GM15510 (cell line): ENCODE data around the gene COL20A1.

ENCODE experiments used
- POLR2A ChIP-seq: IDR thresholded peaks from 3 replicates; pipeline ENCODE4 v1.6.1; 2011; ENCODE audit warnings: borderline replicate concordance; ENCODE audit not compliant: insufficient read length; ENCODE audit errors: extremely low read depth

COL20A1 gene

DNA sequence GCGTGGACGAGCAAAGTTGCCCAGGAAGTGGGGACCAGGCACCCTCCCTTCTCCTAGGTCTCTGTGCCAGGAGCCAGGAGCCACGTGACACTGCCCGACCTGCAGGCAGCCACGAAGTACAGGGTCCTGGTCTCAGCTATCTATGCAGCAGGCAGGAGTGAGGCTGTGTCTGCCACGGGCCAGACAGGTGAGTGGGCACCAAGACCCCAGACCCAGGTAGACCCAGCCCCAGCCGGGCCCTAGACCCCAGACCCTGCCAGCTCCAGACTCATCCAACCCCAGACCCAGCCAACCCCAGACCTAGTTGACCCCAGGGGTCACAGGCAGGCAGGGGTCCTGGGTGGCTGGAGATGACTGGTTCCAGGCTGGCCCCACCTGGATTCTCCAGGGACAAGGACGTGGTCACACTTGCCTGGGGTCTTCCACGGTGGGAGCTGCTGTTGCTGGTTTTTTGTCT lies 21.1 kb downstream of the COL20A1 start:
- TF ChIP-seq POLR2A = no peak

DNA sequence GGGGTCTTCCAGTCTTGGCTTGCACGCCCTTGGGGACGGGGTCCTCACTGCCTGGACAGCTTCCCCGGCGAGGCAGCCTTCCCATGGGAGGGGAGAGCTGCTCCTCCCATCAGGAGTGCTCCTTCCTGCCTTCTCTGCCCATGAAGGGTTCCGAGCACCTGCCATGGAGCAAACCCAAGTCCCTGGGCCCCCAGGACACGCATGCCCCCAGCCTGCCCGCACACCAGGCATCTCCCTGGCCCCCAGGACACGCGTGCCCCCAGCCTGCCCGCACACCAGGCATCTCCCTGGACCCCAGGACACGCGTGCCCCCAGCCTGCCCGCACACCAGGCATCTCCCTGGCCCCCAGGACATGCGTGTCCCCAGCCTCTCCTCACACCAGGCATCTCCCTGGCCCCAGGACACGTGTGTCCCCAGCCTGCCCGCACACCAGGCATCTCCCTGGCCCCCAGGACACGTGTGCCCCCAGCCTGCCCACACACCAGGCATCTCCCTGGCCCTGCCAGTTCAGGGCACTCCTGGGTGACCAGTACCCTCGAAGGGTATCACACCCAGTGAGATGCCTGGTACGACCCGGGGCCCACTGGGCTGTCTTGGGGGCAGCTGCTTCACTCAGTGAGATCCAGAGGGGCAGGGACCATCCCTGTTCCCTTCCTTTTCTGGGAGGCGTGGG lies 21.7 kb downstream of the COL20A1 start:
- TF ChIP-seq POLR2A = no peak

DNA sequence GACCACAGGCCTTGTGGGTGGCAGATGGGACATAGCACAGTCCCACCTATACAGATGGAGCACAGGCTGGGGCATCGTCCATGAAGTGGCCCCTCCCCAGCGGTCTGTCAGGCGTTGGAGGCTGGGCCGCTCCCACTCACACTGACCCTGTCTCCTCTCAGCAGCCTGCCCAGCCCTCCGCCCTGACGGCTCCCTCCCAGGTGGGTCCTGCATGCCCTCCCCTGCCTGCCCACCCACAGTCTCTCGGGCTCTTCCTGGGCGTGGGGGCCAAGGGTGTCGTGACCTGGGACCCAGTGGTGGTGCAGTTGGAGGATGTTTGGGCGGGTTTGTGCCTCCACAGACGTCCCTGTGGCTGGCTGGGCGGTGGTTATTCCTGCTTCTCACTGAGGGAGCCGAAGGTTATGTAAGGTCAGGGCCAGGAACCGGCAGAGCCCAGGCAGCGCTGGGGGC lies 22.3 kb downstream of the COL20A1 start:
- TF ChIP-seq POLR2A = no peak

DNA sequence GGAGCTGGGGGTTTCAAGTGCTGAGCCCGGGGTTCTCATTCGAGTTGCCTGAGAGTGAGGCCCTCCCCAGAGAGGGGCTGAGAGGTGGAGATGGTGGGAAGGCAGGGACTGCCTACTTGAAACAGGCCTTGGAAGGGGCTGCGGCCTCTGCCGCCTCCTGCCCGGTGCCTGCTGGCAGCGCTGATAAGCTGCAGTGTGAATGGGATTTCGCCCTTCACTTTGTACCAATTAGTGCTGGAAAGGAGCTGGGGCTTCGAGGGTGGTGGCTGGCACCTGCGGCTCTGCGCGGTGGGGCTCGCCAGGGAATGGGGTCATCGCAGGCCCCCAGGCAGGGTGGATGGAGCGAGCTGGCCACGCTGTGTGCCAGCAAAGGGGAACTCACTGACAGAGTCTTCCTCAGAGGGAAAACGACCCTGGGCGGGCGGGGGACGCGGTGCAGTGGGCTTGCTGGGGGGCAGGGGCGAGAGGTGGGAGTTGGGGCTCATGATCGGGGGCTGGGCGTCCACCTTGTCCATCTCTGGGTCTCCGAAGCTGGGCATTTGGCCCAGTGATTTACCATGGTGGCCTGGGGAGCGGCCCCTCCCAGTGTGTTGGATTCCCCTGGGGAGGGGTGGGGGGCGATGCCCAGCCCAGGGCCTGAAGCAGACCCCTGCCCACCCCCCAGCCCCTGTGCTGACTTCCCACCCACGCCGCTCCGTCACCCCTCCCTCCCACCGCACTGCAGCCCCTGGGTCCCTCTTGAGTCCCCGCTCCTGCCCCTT lies 22.9 kb downstream of the COL20A1 start:
- TF ChIP-seq POLR2A = no peak

DNA sequence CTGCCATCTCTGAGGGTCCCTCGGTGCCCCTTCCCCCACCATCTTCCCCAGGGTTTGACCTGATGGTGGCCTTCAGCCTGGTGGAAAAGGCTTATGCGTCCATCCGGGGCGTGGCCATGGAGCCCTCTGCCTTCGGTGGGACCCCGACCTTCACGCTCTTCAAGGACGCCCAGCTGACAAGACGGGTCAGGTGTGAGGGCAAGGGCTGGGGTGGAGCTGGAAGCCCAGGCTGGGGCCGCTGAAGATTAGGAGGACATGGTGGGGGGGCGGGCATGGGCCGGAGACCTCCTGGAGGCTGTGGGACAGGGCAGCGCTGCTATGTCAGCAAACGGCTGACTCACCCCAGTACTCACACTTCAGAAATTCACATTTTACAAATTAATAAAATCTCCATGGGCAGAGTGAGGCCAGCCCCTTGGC lies 23.5 kb downstream of the COL20A1 start:
- no peak for TF ChIP-seq POLR2A

DNA sequence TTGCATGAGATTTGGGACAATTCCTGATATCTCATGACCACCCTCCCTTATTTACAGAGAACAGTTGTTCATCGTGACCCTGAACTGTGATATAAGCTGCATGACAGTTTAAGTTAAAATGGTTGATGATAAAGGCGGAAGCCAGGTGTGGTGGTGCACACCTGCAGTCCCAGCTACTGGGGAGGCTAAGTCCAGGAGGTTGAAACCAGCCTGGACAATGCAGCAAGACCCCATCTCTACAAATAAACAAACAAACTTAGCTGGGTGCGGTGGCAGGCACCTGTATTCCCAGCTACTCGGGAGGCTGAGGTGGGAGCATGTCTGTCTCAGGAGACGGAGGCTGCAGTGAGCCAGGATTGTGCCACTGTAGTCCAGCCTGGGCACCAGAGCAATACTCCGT lies 24.1 kb downstream of the COL20A1 start:
- no peak for TF ChIP-seq POLR2A

DNA sequence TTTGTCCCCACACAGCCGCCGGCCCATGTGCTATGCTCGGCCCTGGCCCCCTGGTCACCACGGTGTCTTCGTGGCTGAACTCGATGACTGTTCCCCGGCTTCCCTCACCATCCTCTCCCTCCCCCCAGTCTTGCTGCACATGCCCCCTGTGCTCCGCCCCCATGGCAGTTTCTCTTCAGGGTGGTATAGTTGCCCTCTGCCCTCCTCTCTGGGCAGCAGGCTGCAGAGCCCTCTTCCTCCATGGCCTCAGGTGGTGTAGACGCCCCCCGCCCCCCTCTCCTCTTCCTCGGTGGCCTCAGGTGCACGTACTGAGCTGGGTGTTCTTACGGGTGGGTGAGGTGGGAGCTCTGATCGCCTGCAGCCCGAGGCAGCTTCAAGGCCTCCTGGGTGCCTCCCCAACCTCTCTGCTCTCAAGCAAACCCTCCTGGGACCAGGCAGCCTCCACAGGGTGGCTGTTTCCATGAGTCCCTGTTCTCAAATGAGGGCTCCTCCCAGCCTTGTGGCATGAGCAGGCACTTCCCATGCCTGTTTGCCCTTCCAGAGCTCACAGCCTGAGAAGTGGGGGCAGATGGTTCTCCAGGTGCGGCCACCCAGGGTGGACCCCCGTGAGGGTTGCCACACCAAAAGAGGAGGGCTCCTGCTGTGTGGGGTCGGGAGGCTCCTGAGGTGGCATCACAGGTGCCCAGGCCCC lies 24.8 kb downstream of the COL20A1 start:
- TF ChIP-seq POLR2A = no peak

DNA sequence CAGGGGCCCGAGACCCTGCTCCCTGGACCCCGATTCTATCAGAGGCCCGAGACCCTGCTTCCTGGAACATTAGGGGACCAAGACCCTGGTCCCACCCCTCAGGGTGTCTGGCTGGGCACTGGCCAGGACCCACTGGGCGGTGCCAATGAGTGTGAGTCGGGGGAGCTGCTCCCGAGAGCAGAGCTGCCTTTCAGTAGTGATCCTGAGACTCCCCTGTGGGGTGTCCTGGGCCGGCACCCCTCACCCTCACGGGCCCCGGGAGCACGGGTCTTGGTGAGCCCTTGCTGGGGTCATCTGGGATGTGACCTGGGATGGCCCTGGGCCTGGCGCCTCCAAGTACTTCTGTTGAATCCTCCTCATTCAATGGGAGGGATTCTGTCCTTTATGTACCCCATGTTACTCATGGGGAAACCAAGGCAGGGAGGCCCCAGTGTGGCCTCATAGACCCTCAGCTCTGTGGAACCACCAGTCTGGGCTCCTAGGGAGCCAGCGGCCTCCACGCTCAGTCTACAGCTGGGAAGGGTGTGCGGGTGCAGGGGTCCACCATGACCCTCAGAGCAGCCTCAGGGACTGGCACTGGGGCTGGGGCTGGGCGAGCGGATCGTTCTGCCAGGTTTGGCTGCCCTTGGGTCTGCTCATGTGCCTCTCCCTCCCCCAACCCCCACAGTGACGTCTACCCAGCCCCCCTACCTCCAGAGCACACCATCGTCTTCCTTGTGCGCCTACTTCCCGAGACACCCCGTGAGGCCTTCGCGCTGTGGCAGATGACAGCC lies 25.6 kb downstream of the COL20A1 start:
- TF ChIP-seq POLR2A = no peak

DNA sequence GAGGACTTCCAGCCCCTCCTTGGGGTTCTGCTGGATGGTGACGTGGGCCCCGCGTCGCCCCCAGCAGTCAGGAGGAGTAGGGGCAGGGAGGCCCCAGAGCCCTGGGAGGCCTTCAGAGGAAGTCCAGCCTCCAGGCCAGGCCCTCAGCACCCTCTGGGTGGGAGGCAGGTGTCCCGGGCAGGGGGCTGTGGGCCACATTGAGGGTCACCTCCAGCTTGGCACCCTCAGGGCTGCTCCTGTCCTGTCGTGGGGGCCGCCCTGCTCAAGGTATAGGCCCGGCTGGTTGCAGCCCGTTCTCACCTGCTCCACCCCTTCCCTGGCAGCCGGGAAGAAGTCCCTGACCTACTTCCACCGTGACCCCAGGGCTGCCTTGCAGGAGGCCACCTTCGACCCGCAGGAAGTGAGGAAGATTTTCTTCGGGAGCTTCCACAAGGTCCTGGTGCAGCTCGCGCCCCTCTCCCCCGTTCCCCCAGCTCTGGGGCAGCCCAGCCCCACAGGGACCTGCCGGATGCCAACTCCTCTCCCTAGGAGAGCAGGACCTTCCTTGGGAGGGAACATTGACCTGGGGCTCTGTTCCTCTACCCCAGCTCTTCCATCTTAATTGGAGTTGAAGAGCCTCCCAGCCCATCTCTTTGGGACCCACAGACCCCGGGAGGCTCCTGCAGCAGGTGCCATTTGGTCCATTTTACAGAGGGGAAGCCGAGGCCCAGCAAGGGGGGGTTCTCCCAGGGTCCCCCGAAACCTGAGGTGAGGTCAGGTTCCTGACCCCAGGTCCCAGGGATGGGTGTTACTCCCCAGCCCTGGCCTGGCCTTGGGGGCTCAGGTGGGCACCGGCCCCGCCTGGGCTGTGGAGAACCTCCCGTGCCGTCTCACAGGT lies 26.4 kb downstream of the COL20A1 start:
- TF ChIP-seq POLR2A = no peak

DNA sequence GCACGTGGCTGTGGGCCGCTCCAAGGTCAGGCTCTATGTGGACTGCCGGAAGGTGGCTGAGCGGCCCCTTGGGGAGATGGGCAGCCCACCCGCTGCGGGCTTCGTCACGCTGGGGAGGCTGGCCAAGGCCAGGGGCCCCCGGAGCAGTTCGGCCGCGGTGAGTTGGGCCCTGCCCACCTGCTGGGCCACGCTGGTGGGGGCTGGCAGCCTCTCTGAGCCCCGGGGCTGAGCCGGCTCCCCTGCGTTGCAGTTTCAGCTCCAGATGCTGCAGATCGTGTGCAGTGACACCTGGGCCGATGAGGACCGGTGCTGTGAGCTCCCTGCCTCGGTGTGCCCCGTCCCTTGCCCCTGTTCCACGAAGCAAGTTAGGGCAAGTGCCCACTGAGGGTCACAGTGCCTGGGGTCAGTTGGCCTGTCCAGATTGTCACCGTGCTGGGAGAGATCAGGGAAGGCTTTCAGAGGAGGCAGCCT lies 27.1 kb downstream of the COL20A1 start:
- TF ChIP-seq POLR2A = no peak

DNA sequence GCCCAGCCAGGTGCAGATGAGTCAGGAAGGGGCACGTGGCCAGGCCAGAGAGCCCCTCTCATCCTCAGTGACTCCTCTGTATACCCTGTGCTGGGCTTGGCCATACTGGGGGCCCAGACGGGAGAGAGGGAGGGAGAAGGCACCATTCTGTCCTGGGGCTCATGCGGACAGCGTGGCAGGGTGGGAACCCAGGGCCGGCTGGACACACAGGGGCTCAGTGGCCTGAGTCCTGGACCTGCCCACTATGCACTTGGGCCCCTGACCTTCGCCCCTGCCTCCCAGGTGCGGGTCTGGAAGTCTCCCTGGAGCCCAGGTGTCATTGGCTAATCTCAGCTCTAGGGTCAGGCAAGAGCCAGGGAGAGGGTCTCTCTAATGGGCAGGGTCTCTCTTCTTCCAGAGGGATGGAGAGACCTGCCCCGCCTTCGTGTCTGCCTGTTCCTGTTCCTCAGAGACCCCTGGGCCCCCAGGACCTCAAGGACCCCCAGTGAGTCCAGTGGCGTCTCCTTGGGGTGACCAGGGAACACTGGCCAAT lies 27.7 kb downstream of the COL20A1 start:
- TF ChIP-seq POLR2A = no peak

DNA sequence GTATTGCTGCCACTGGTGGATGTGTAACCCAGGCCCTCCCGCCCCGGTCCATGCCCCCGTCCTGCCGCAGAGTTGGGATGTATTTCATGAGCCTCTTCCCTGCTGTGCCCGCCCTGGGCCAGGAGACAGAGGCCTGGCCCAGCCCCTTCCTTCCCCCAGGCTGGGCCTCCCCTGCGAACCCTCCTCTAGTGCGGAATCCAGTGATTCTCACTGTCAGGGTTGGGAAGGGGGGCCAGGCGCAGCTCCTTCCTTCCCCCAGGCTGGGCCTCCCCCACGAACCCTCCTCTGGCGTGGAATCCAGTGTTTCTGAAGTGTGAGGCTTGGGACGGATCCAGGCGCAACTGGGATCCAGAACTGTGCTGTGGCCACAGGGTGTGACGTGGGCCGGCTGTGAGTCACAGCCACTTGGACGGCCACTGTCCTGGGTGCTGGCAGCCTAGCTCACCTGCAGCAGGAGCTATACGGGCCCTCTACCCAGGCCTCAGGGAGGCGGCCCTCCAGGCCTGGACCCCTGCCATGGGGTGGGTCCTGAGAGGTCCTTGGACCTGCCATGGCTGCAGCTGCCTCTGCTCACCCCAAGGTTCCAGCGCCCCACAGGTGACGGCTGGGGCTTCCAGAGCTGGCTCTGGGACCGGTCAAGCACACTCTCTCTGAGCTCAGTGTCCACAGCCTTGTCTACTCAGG lies 28.3 kb downstream of the COL20A1 start:
- no peak for TF ChIP-seq POLR2A

DNA sequence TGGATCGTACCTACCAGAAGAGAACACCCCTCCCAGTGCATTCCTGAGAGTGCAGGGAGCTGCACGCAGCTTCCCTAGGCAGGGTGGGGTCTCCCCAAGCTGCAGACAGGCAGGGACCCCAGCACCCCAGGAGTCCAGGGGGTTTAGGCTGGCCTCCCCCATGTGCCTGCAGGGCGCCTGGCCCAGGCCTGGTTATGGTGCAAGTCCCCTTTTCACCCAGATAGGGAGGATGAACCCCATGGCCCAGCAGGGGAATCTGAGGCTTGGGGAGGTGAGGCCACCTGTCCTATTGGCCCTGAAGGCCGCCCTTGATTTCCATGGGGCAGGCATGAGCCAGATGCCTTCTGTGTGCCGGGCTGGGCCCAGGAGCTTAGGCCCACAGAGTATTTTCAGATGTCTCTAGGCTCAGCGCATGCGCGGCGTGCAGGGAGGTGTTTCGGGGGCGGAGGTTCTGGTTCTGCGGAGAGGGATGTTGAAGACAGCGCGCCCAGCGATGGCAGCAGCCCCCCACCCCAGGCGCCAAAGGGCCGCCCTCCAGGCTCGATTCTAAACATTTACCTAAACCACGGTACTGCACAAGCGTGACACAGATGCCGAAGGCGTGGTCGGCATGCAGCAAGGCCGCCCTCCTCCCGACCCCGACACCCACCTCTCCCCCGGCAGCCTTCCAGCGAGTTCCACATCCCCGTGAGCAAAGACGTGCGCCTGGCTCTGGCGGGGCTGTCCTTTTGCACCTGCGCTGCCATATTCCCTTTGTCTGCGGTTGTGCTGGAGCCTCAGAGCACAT lies 29.4 kb downstream of the COL20A1 start:
- no peak for TF ChIP-seq POLR2A

DNA sequence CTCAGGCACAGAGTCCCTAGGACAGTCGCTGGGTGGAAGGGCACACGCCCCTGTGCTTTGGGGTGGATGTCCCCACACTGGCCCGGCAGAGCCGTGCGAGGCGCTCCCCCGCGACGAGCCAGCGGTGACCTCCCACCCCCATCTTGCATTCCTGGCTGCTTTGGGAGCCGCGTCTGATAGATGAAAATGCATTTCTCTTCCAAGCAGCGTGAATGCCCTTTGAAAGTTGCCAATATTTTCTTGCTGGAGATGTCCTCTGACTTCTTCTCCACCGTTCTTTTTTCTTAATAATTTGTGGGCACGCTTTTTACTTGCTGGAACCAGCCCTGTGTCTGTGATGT lies 29.9 kb downstream of the COL20A1 start:
- no peak for TF ChIP-seq POLR2A
